Activated T-cell treated with anti-CD3 and anti-CD28 coated beads for 4 hours (primary cell): ENCODE results near the gene CKLF.
A peak's percentile ranks its signal among the peaks of the same experiment; 100 is the strongest.
"Not testable (repeated sequence)": the region's sequence is repeated elsewhere in the genome, so short reads cannot be mapped to it uniquely, and the experiment has no call there.

Source experiments
- DNase-seq: peaks from one replicate; pipeline ENCODE4 v3.0.0-alpha.2; 2020

CKLF gene

GRCh38 chr16:66543541-66543940, 8.8 kb upstream of the CKLF start:
- DNase-seq: no peak

GRCh38 chr16:66544016-66544757, 8.2 kb upstream of the CKLF start:
- DNase-seq: no peak

GRCh38 chr16:66547101-66547989, 5.0 kb upstream of the CKLF start:
- DNase-seq: no peak

GRCh38 chr16:66548068-66548467, 4.3 kb upstream of the CKLF start:
- DNase-seq: no peak

GRCh38 chr16:66548868-66549267, 3.5 kb upstream of the CKLF start:
- no peak for DNase-seq

GRCh38 chr16:66549284-66550131, 2.9 kb upstream of the CKLF start, which contains the start of gene TK2:
Gene TK2 (minus strand): TSS chr16:66550122. CDS start chr16:66550061, 61 bp downstream.
- peak; percentile 49 for DNase-seq

- peak; percentile 37 for DNase-seq
Measured at GRCh38 chr16:66551348-66551759, 1.0 kb upstream of the CKLF start.

GRCh38 chr16:66551788-66552285, 539 bp upstream of the CKLF start:
- DNase-seq: no peak

GRCh38 chr16:66553223-66553622, 847 bp downstream of the CKLF start:
- DNase-seq: no peak

- DNase-seq: no peak
Measured at GRCh38 chr16:66554021-66554420, 1.6 kb downstream of the CKLF start.

GRCh38 chr16:66554495-66554894, 2.1 kb downstream of the CKLF start:
- DNase-seq: no peak

- no peak for DNase-seq
Measured at GRCh38 chr16:66560107-66560506, 7.7 kb downstream of the CKLF start.

GRCh38 chr16:66561381-66562080, 9.2 kb downstream of the CKLF start:
- no peak for DNase-seq

- DNase-seq: no peak
Measured at GRCh38 chr16:66562409-66562808, 10.0 kb downstream of the CKLF start.

GRCh38 chr16:66562986-66563385, 10.6 kb downstream of the CKLF start:
- no peak for DNase-seq

GRCh38 chr16:66563574-66564334, 11.4 kb downstream of the CKLF start:
- no peak for DNase-seq

- no peak for DNase-seq
Measured at GRCh38 chr16:66566051-66566901, 13.9 kb downstream of the CKLF start, which contains the start of gene CMTM1. Gene CMTM1 (plus strand): TSS chr16:66566439. CDS start chr16:66566514, 75 bp downstream.

- DNase-seq: not testable (repeated sequence)
Measured at GRCh38 chr16:66567270-66567669, 14.9 kb downstream of the CKLF start.

- DNase-seq: no peak
Measured at GRCh38 chr16:66568355-66568754, 16.0 kb downstream of the CKLF start.

- DNase-seq: no peak
Measured at GRCh38 chr16:66569131-66569530, 16.8 kb downstream of the CKLF start.
